Right ventricle myocardium superior (tissue), 1 donor: ENCODE measurements around the gene TAAR9. TPM values are rescaled to one million over a fixed set of nuclear protein-coding genes. Genes with fewer than 3 reads are reported as not detected.

ENCODE experiments used
- ATAC-seq: fragments of 200-7000 bp; cut with Tn5 transposase; one replicate; pipeline ENCODE4 v1.9.1; 2020; ENCODE audit warnings: mild to moderate bottlenecking; ENCODE audit not compliant: poor library complexity
- DNase-seq: peaks from one replicate; pipeline ENCODE4 v3.0.0-alpha.2; 2020
- intact Hi-C: fragments of 100-400 bp; cut with DNase I; formaldehyde crosslinking; loops from one replicate; pipeline ENCODE4 v1.11.2; 2022
- total RNA-seq: library from RNA; stranded (reverse); fragmentation: NEBNext Ultra II Directional; extraction: Animal tissue kit (Norgen Biotek cat#: 25700); gene quantifications from one replicate; pipeline ENCODE4 v1.2.1, GENCODE V29; 2021
- donor health status: DM: no; HTN: yes; CAD: no; lungs with severe emphysema.

The TAAR9 gene
- total RNA-seq, 1 donor from 2014 or later: not detected

- intact Hi-C loops: no loop called here
- no peak for ATAC-seq
Measured at GRCh38 chr6:132568611-132569010, 30.5 kb downstream of the TAAR9 start.

GRCh38 chr6:132569170-132569569 lies 31.1 kb downstream of the TAAR9 start:
- intact Hi-C loops: no loop called here
- ATAC-seq: no peak

More at GRCh38 chr6:132568611-132569010, 30.5 kb downstream of the TAAR9 start:
- no peak for DNase-seq

GRCh38 chr6:132570221-132570777 lies 32.2 kb downstream of the TAAR9 start, which contains the start of gene TAAR6:
TSS of gene TAAR6 (plus strand) at chr6:132570322. CDS start at chr6:132570322, 0 bp downstream.
- intact Hi-C loops: no loop called here
- no peak for ATAC-seq
- DNase-seq: no peak

More at GRCh38 chr6:132569170-132569569, 31.1 kb downstream of the TAAR9 start:
- DNase-seq: no peak

GRCh38 chr6:132571774-132572173 lies 33.7 kb downstream of the TAAR9 start:
- ATAC-seq (no peak), DNase-seq (no peak)
- intact Hi-C loops: no loop called here

GRCh38 chr6:132584698-132585097 lies 46.6 kb downstream of the TAAR9 start:
- no peak for DNase-seq
- no peak for ATAC-seq
- intact Hi-C loops: no loop called here

- ATAC-seq (no peak), DNase-seq (no peak)
- intact Hi-C loops: no loop called here
Measured at GRCh38 chr6:132587424-132587823, 49.3 kb downstream of the TAAR9 start.

Other genes starting within 250 kb of the TAAR9 start
- gene MOXD1, start 136.8 kb upstream of the TAAR9 start, total RNA-seq: 2.2 TPM
- gene STX7, start 25.2 kb upstream of the TAAR9 start, total RNA-seq: 55.1 TPM
- gene TAAR8, start 14.4 kb downstream of the TAAR9 start, total RNA-seq: not detected
- not detected for gene TAAR6, start 32.0 kb downstream of the TAAR9 start, total RNA-seq
- gene TAAR5, start 51.5 kb downstream of the TAAR9 start, total RNA-seq: not detected
- not detected for gene TAAR2, start 86.0 kb downstream of the TAAR9 start, total RNA-seq
- gene TAAR1, start 120.9 kb downstream of the TAAR9 start, total RNA-seq: not detected
- gene VNN1, start 175.8 kb downstream of the TAAR9 start, total RNA-seq: 1.7 TPM
- 1.9 TPM for gene VNN2, start 219.6 kb downstream of the TAAR9 start, total RNA-seq